Sigmoid colon (tissue), 4 donors: ENCODE data around the gene DCAF11.

Experiments used
- CTCF ChIP-seq, 4 experiments: fragments of 450-650 bp in 3 of 4; fragments of 200-600 bp in 1 of 4; IDR thresholded peaks; one replicate each; pipeline ENCODE4 v1.5.1; 2016 to 2019; ENCODE audit warnings: antibody characterized with exemption in 4 of 4, mild to moderate bottlenecking in 3 of 4, moderate library complexity in 2 of 4
- POLR2A ChIP-seq, 2 donors: fragments of 450-650 bp; IDR thresholded peaks; one replicate each; pipeline ENCODE4 v1.6.1; 2016; ENCODE audit warnings: antibody characterized with exemption in 2 of 2, mild to moderate bottlenecking in 2 of 2, moderate library complexity in 2 of 2
- POLR2AphosphoS5 ChIP-seq, 4 donors: sonication (generic); formaldehyde crosslinking; IDR thresholded peaks; one replicate each; pipeline ENCODE4 v1.6.1; 2017; ENCODE audit warnings: antibody characterized with exemption in 4 of 4

GRCh38 chr14:24064856-24065255, 49.7 kb upstream of the DCAF11 start:
- TF ChIP-seq POLR2AphosphoS5 (IDR thresholded peaks at IDR 0.05) (no peak), CTCF (IDR thresholded peaks at IDR 0.05) (no peak), POLR2A (IDR thresholded peaks at IDR 0.05) (no peak)
